GM18508 (cell line): ENCODE results near the gene KRT2.

Source experiments
- ATAC-seq: cut with Tn5 transposase; IDR thresholded peaks from one replicate; pipeline ENCODE4 v1.9.1; 2021; ENCODE audit warnings: moderate number of reproducible peaks; ENCODE audit not compliant: insufficient read depth, unreplicated experiment

Gene KRT2

GRCh38 chr12:52651726-52652261, at the start of gene KRT2:
TSS of gene KRT2 (minus strand) at chr12:52652211. CDS start at chr12:52652142, 69 bp downstream.
- no peak for ATAC-seq

GRCh38 chr12:52701281-52701680, 49.3 kb upstream of the KRT2 start:
- no peak for ATAC-seq

- no peak for ATAC-seq
These were observed 47.9 kb upstream of the KRT2 start for GRCh38 chr12:52699960-52700359.

GRCh38 chr12:52699373-52699772, 47.4 kb upstream of the KRT2 start:
- no peak for ATAC-seq

GRCh38 chr12:52698651-52699340, 46.8 kb upstream of the KRT2 start:
- ATAC-seq = no peak

GRCh38 chr12:52697058-52697582, 45.1 kb upstream of the KRT2 start:
- no peak for ATAC-seq

DNA sequence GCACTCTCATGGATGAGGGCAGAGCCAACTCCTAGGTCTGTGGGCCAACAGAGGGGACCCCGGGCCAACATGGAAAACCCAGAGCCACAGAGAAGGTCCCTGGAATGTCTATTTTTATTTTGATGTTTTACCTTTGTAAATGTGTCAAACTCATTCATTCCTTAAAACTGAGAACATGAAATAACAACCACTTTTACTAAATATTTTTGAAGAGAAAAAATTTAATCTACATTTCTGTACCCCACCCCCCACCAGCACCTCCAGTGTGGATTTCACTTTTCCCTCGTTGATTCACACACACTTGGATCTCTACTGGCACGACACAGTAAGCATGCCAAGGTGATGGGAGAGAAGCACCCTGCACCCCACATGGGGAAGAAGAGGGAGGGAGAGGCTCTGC, 44.6 kb upstream of the KRT2 start:
- no peak for ATAC-seq

DNA sequence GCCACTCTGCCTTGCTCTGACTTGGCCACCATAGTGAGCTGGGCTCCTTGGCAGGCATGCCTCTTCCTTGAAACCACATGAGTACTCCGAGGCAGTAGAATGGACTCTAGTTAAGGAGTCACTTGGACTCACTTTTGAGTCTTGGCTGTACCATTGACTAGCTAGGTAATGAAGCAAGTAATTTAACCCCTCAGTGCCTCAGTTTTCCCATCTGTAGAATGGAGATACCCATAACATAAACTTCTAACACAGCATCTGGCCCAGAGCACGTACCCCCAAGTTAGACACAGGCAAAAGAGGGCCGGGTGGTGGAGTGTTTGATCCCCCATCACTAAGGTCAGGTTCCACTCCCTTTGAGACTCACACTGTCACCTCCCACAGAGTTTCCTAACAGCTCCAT, 43.0 kb upstream of the KRT2 start:
- ATAC-seq = no peak

- ATAC-seq = no peak
These were observed 42.1 kb upstream of the KRT2 start for GRCh38 chr12:52694151-52694550.

- ATAC-seq = no peak
These were observed 41.2 kb upstream of the KRT2 start for GRCh38 chr12:52693261-52693660.

GRCh38 chr12:52692254-52692653, 40.2 kb upstream of the KRT2 start:
- ATAC-seq = no peak

DNA sequence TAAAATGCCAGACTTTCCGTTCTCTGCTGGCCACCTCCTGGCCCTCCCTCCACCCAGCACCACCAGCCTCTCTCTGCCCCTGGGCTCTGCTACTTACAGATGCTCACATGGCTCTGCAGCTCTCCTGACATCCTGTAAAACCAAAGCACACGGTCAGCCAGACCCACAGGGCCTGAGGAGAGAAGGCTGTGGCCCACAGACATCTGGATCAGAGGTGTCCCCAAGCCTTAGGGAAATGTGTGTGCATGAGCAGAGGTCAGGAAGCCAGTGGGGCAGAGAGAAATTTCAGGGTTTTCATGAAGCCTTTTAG, 39.8 kb upstream of the KRT2 start:
- no peak for ATAC-seq

- no peak for ATAC-seq
These were observed 39.2 kb upstream of the KRT2 start for GRCh38 chr12:52691076-52691840.

GRCh38 chr12:52690351-52691075, 38.5 kb upstream of the KRT2 start:
- ATAC-seq = no peak

GRCh38 chr12:52689936-52690335, 37.9 kb upstream of the KRT2 start:
- no peak for ATAC-seq

- no peak for ATAC-seq
These were observed 37.2 kb upstream of the KRT2 start for GRCh38 chr12:52689239-52689638.

- no peak for ATAC-seq
These were observed 36.5 kb upstream of the KRT2 start for GRCh38 chr12:52688481-52688880.

- no peak for ATAC-seq
These were observed 35.7 kb upstream of the KRT2 start for GRCh38 chr12:52687497-52688385.

DNA sequence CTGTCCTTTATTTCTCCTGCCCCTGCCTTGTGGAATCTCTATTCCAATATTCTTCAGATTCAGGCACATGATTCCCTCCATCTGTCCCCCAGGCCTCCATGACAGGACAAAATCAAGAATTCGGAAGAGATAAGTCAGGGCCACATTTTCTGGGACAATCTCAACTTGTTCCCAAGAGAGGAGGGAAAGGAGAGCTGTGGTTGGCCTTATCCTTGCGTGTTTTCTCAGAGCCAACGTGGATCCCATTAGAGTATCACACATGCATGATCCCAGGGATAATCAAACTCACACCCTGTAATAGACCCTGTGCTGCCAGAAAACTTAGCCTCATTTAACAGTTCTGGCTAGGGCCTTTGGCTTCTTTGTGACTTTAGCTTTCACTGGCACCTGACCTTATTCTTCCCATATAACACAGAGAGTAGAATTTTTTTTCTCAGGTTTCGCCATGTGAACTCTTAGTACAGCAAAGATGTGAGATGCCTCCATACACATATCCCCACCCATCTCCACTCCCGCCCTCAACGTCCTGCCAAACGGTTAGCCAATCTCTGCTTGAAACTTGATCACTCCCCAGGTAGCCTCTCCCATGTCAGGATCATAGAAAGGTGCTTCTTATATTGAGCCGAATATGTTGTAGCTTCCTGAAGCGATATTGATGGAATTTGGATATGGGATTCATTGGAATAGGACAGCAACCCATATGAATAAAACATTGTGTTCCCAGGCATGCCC, 34.9 kb upstream of the KRT2 start:
- ATAC-seq = no peak
